ENCODE results near the gene ZNF397.

DNA sequence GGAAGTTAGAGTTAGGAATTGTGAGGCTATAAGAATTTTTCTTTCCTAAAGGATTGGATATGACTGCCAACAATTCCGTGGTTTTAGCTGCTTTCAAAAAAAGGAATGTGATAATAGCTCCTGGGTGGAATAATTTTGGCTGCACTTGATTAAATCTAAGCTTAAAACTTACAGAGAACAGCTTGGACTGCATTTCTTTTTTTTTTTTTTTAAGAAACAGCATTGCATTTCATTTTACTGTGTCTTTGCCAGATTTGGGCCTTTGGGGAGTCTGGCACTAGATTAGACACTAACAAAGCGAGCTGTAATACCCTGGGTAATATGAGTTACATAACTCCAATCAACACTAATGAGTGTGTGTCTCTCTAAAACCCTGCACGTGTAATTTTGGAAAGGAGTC is 37.8 kb upstream of the ZNF397 start:
- TF ChIP-seq, protein P1, sequence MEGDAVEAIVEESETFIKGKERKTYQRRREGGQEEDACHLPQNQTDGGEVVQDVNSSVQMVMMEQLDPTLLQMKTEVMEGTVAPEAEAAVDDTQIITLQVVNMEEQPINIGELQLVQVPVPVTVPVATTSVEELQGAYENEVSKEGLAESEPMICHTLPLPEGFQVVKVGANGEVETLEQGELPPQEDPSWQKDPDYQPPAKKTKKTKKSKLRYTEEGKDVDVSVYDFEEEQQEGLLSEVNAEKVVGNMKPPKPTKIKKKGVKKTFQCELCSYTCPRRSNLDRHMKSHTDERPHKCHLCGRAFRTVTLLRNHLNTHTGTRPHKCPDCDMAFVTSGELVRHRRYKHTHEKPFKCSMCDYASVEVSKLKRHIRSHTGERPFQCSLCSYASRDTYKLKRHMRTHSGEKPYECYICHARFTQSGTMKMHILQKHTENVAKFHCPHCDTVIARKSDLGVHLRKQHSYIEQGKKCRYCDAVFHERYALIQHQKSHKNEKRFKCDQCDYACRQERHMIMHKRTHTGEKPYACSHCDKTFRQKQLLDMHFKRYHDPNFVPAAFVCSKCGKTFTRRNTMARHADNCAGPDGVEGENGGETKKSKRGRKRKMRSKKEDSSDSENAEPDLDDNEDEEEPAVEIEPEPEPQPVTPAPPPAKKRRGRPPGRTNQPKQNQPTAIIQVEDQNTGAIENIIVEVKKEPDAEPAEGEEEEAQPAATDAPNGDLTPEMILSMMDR (IDR thresholded peaks at IDR 0.05) = no peak
- TF ChIP-seq POLR2A (IDR thresholded peaks at IDR 0.05) = no peak

Data from Peyer's patch (tissue), 4 donors.